Vagina (tissue), 2 donors: Measurements from ENCODE around the gene ZBTB47.

Source experiments
- POLR2A ChIP-seq, 2 donors: fragments of 450-650 bp; IDR thresholded peaks; one replicate each; pipeline ENCODE4 v1.6.1; 2017; ENCODE audit warnings: antibody characterized with exemption in 2 of 2, mild to moderate bottlenecking in 2 of 2, moderate library complexity in 2 of 2
- POLR2AphosphoS5 ChIP-seq, 2 donors: sonication (generic); formaldehyde crosslinking; IDR thresholded peaks; one replicate each; pipeline ENCODE4 v1.9.0; 2017; ENCODE audit warnings: antibody characterized with exemption in 2 of 2, mild to moderate bottlenecking in 2 of 2, low read depth in 1 of 2; ENCODE audit not compliant: insufficient read depth in 1 of 2
- TF ChIP-seq, protein P1 (sequence below), 3 experiments: fragments of 450-650 bp in 2 of 3; fragments of 200-600 bp in 1 of 3; sonication (generic) in 1 of 3; IDR thresholded peaks; one replicate each; pipeline ENCODE4 v1.5.1; 2017 to 2019; ENCODE audit warnings: antibody characterized with exemption in 3 of 3, mild to moderate bottlenecking in 2 of 3, moderate library complexity in 2 of 3

- TF ChIP-seq, protein P1, sequence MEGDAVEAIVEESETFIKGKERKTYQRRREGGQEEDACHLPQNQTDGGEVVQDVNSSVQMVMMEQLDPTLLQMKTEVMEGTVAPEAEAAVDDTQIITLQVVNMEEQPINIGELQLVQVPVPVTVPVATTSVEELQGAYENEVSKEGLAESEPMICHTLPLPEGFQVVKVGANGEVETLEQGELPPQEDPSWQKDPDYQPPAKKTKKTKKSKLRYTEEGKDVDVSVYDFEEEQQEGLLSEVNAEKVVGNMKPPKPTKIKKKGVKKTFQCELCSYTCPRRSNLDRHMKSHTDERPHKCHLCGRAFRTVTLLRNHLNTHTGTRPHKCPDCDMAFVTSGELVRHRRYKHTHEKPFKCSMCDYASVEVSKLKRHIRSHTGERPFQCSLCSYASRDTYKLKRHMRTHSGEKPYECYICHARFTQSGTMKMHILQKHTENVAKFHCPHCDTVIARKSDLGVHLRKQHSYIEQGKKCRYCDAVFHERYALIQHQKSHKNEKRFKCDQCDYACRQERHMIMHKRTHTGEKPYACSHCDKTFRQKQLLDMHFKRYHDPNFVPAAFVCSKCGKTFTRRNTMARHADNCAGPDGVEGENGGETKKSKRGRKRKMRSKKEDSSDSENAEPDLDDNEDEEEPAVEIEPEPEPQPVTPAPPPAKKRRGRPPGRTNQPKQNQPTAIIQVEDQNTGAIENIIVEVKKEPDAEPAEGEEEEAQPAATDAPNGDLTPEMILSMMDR (IDR thresholded peaks at IDR 0.05), result no peak
- no peak for TF ChIP-seq POLR2A (IDR thresholded peaks at IDR 0.05)
- no peak for TF ChIP-seq POLR2AphosphoS5 (IDR thresholded peaks at IDR 0.05; ENCODE audit: insufficient read depth in 1 of 2, low read depth in 1 of 2)
Observed at GRCh38 chr3:42694366-42694765, 40.9 kb downstream of the ZBTB47 start.
